ENCODE measurements around the gene LGR6.

- no peak for TF ChIP-seq POLR2AphosphoS5 (IDR thresholded peaks at IDR 0.05; ENCODE audit: low read depth)
- TF ChIP-seq CTCF (conservative IDR thresholded peaks at IDR 0.05; ENCODE audit: low read depth in 2 of 2) = no peak
- no peak for TF ChIP-seq EZH2 (IDR thresholded peaks at IDR 0.05; ENCODE audit: low read depth, unreplicated experiment)
- peak; percentile 99 for TF ChIP-seq NANOG (IDR thresholded peaks at IDR 0.05; ENCODE audit: borderline replicate concordance)
- no peak for TF ChIP-seq CREB1 (CRISPR knock-in tag; IDR thresholded peaks at IDR 0.05; ENCODE audit: low read depth)
- no peak for TF ChIP-seq REST (IDR thresholded peaks at IDR 0.05; ENCODE audit: unreplicated experiment)
- TF ChIP-seq EZH2phosphoT487 (IDR thresholded peaks at IDR 0.05; ENCODE audit: unreplicated experiment) = no peak
- TF ChIP-seq ETS1 (IDR thresholded peaks at IDR 0.05) = no peak
- no peak for TF ChIP-seq ZNF114 (CRISPR knock-in tag; IDR thresholded peaks at IDR 0.05)
- TF ChIP-seq JUNB (IDR thresholded peaks at IDR 0.05; ENCODE audit: unreplicated experiment) = no peak
- no peak for TF ChIP-seq STAT1 (IDR thresholded peaks at IDR 0.05; ENCODE audit: unreplicated experiment)
- no peak for TF ChIP-seq ZNF331 (CRISPR knock-in tag; IDR thresholded peaks at IDR 0.05; ENCODE audit: low read depth)
Measured at GRCh38 chr1:202361701-202362100, 168.1 kb downstream of the LGR6 start.

All from GM23338 (cell line).